HEK293 (cell line): ENCODE measurements around the gene QDPR.

Experiments used
- CTCF ChIA-PET: fragments of 350-600 bp; formaldehyde crosslinking; extraction: SDS; loops from one replicate; lab custom pipeline; 2021; ENCODE audit warnings: antibody characterized with exemption; lab: Yijun Ruan, JAX
- POLR2A ChIA-PET: fragments of 300-600 bp; formaldehyde crosslinking; extraction: SDS; loops from one replicate; lab custom pipeline; 2020; ENCODE audit warnings: antibody characterized with exemption, inconsistent platforms; lab: Yijun Ruan, JAX
- H3K27ac ChIP-seq: fragments of 200-500 bp; sonication (Bioruptor generic); 2 replicates; pipeline ENCODE4 v1.5.1; 2014; ENCODE audit warnings: low read depth, low read length, control low read depth, inconsistent platforms; ENCODE audit errors: extremely low read depth
- H3K36me3 ChIP-seq, 2 experiments: fragments of 200-500 bp in 1 of 2; sonication (Bioruptor generic) in 1 of 2; 1 replicate in 1 of 2; 2 replicates in 1 of 2; pipeline ENCODE4 v1.5.1; 2014 to 2017; ENCODE audit warnings: inconsistent platforms in 2 of 2, low read length in 2 of 2; ENCODE audit not compliant: control insufficient read depth in 2 of 2, insufficient read depth in 1 of 2
- H3K4me1 ChIP-seq: fragments of 200-500 bp; sonication (Bioruptor generic); 2 replicates; pipeline ENCODE4 v1.5.1; 2014; ENCODE audit warnings: mild to moderate bottlenecking, low read length, inconsistent platforms; ENCODE audit not compliant: control insufficient read depth, insufficient read depth
- H3K4me3 ChIP-seq: 2 replicates; pipeline ENCODE4 v1.5.1; 2011; ENCODE audit warnings: low read depth, mild to moderate bottlenecking, control low read depth, low read length, moderate library complexity
- H3K9me3 ChIP-seq: fragments of 200-500 bp; sonication (Bioruptor generic); 2 replicates; pipeline ENCODE4 v1.5.1; 2014; ENCODE audit warnings: low read depth, low read length, inconsistent platforms; ENCODE audit not compliant: control insufficient read depth, insufficient read depth
- GLIS1 ChIP-seq: fragments of 450-650 bp; formaldehyde crosslinking; IDR thresholded peaks from 2 replicates; pipeline ENCODE4 v1.5.1; 2016; ENCODE audit warnings: missing biosample characterization, missing genetic modification characterization
- IKZF3 ChIP-seq: fragments of 450-650 bp; IDR thresholded peaks from 2 replicates; pipeline ENCODE4 v1.5.0; 2018; ENCODE audit warnings: missing biosample characterization, mild to moderate bottlenecking, missing genetic modification characterization, moderate library complexity
- KLF8 ChIP-seq: fragments of 450-650 bp; formaldehyde crosslinking; IDR thresholded peaks from 2 replicates; pipeline ENCODE4 v1.5.1; 2016; ENCODE audit warnings: missing biosample characterization, missing genetic modification characterization
- PBX3 ChIP-seq: sonication (generic); formaldehyde crosslinking; IDR thresholded peaks from 2 replicates; pipeline ENCODE4 v1.8.1; 2022; ENCODE audit warnings: mild to moderate bottlenecking, moderate library complexity, missing genetic modification reagents
- PRDM10 ChIP-seq: fragments of 450-650 bp; formaldehyde crosslinking; IDR thresholded peaks from 2 replicates; pipeline ENCODE4 v1.5.1; 2016; ENCODE audit warnings: missing biosample characterization, missing genetic modification characterization
- PRDM4 ChIP-seq: fragments of 450-650 bp; formaldehyde crosslinking; IDR thresholded peaks from 2 replicates; pipeline ENCODE4 v1.5.1; 2017; ENCODE audit warnings: missing biosample characterization, missing genetic modification characterization
- TSHZ1 ChIP-seq: fragments of 450-650 bp; formaldehyde crosslinking; IDR thresholded peaks from 2 replicates; pipeline ENCODE4 v1.5.1; 2016; ENCODE audit warnings: missing biosample characterization, missing genetic modification characterization, borderline replicate concordance
- ZFP37 ChIP-seq: fragments of 450-650 bp; formaldehyde crosslinking; IDR thresholded peaks from 2 replicates; pipeline ENCODE4 v1.5.1; 2016; ENCODE audit warnings: missing biosample characterization, missing genetic modification characterization
- ZFP69B ChIP-seq: fragments of 450-650 bp; formaldehyde crosslinking; IDR thresholded peaks from 2 replicates; pipeline ENCODE4 v1.5.1; 2016; ENCODE audit warnings: missing biosample characterization, missing genetic modification characterization
- ZNF10 ChIP-seq: fragments of 450-650 bp; formaldehyde crosslinking; IDR thresholded peaks from 2 replicates; pipeline ENCODE4 v1.5.1; 2017; ENCODE audit warnings: missing biosample characterization, missing genetic modification characterization
- ZNF132 ChIP-seq: fragments of 450-650 bp; formaldehyde crosslinking; IDR thresholded peaks from 2 replicates; pipeline ENCODE4 v1.5.1; 2017; ENCODE audit warnings: missing biosample characterization, missing genetic modification characterization, borderline replicate concordance
- ZNF146 ChIP-seq: fragments of 450-650 bp; formaldehyde crosslinking; IDR thresholded peaks from 2 replicates; pipeline ENCODE4 v1.5.1; 2016; ENCODE audit warnings: missing biosample characterization, missing genetic modification characterization
- ZNF16 ChIP-seq: fragments of 450-650 bp; formaldehyde crosslinking; IDR thresholded peaks from 2 replicates; pipeline ENCODE4 v1.5.1; 2016; ENCODE audit warnings: low read depth, missing biosample characterization, missing genetic modification characterization
- ZNF175 ChIP-seq: fragments of 450-650 bp; formaldehyde crosslinking; IDR thresholded peaks from 2 replicates; pipeline ENCODE4 v1.5.1; 2016; ENCODE audit warnings: missing biosample characterization, missing genetic modification characterization
- ZNF341 ChIP-seq: fragments of 450-650 bp; formaldehyde crosslinking; IDR thresholded peaks from 2 replicates; pipeline ENCODE4; 2016; ENCODE audit warnings: low read depth, missing biosample characterization, missing genetic modification characterization
- ZNF521 ChIP-seq: fragments of 450-650 bp; formaldehyde crosslinking; IDR thresholded peaks from 2 replicates; pipeline ENCODE4 v1.5.1; 2017; ENCODE audit warnings: missing biosample characterization, mild to moderate bottlenecking, missing genetic modification characterization
- ZNF621 ChIP-seq: fragments of 450-650 bp; formaldehyde crosslinking; IDR thresholded peaks from 2 replicates; pipeline ENCODE4 v1.5.1; 2017; ENCODE audit warnings: missing biosample characterization, missing genetic modification characterization
- ZNF654 ChIP-seq: fragments of 450-650 bp; formaldehyde crosslinking; IDR thresholded peaks from 2 replicates; pipeline ENCODE4 v1.5.1; 2016; ENCODE audit warnings: low read depth, missing biosample characterization, missing genetic modification characterization
- ZNF785 ChIP-seq: fragments of 450-650 bp; formaldehyde crosslinking; IDR thresholded peaks from 2 replicates; pipeline ENCODE4 v1.5.1; 2016; ENCODE audit warnings: missing biosample characterization, missing genetic modification characterization
- ZSCAN16 ChIP-seq: fragments of 450-650 bp; formaldehyde crosslinking; IDR thresholded peaks from 2 replicates; pipeline ENCODE4 v1.5.1; 2016; ENCODE audit warnings: missing biosample characterization, missing genetic modification characterization
- TF ChIP-seq, protein P1 (sequence below): fragments of 450-650 bp; formaldehyde crosslinking; IDR thresholded peaks from 2 replicates; pipeline ENCODE4 v1.5.1; 2017; ENCODE audit warnings: missing biosample characterization, missing genetic modification characterization

QDPR gene

GRCh38 chr4:17546678-17547077 is 34.8 kb upstream of the QDPR start:
- Histone ChIP-seq H3K36me3 (no peaks in the 10 kb centered on the region), H3K4me1 (no peaks in the 10 kb centered on the region), H3K27ac (no peak overlapping the region), H3K9me3 (no peaks in the 10 kb centered on the region), H3K4me3 (no peak overlapping the region)
- TF ChIP-seq, protein P1, sequence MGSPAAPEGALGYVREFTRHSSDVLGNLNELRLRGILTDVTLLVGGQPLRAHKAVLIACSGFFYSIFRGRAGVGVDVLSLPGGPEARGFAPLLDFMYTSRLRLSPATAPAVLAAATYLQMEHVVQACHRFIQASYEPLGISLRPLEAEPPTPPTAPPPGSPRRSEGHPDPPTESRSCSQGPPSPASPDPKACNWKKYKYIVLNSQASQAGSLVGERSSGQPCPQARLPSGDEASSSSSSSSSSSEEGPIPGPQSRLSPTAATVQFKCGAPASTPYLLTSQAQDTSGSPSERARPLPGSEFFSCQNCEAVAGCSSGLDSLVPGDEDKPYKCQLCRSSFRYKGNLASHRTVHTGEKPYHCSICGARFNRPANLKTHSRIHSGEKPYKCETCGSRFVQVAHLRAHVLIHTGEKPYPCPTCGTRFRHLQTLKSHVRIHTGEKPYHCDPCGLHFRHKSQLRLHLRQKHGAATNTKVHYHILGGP (tag by site-specific recombination): no peak
- TF ChIP-seq ZNF175: no peak
- no peak for TF ChIP-seq ZNF621
- TF ChIP-seq TSHZ1 (tag by site-specific recombination): no peak
- TF ChIP-seq ZSCAN16 (tag by site-specific recombination): no peak
- TF ChIP-seq ZFP69B: no peak
- TF ChIP-seq ZFP37 (tag by site-specific recombination): no peak
- no peak for TF ChIP-seq ZNF654
- no peak for TF ChIP-seq ZNF10 (tag by site-specific recombination)
- no peak for TF ChIP-seq PRDM4 (tag by site-specific recombination)
- TF ChIP-seq ZNF132 (tag by site-specific recombination): no peak
- ChIA-PET POLR2A (no interaction called here), CTCF (interaction anchor here (0.5 to 1.2 kb wide), 3 partner anchors 90 to 287 kb away, joined by 4 read pairs; no protein-coding TSS in a partner anchor)

GRCh38 chr4:17546222-17546621 is 34.3 kb upstream of the QDPR start:
- Histone ChIP-seq H3K9me3 (no peaks in the 10 kb centered on the region), H3K27ac (no peak overlapping the region), H3K4me1 (no peaks in the 10 kb centered on the region), H3K4me3 (no peak overlapping the region), H3K36me3 (no peaks in the 10 kb centered on the region)
- ChIA-PET POLR2A (no interaction called here), CTCF (interaction anchor here (0.6 kb wide), 1 partner anchor 99 kb away, joined by 4 read pairs; no protein-coding TSS in a partner anchor)
- TF ChIP-seq IKZF3 (tag by site-specific recombination) (no peak), ZNF785 (tag by site-specific recombination) (no peak), ZNF521 (no peak), ZNF341 (no peak), PBX3 (no peak), GLIS1 (tag by site-specific recombination) (no peak), ZNF146 (no peak), PRDM10 (tag by site-specific recombination) (no peak), ZNF16 (tag by site-specific recombination) (no peak), KLF8 (tag by site-specific recombination) (no peak)
- TF ChIP-seq, all 188 proteins: peak for 0
